ENCODE measurements around the gene MAP1LC3C.

- TF ChIP-seq, protein P1, sequence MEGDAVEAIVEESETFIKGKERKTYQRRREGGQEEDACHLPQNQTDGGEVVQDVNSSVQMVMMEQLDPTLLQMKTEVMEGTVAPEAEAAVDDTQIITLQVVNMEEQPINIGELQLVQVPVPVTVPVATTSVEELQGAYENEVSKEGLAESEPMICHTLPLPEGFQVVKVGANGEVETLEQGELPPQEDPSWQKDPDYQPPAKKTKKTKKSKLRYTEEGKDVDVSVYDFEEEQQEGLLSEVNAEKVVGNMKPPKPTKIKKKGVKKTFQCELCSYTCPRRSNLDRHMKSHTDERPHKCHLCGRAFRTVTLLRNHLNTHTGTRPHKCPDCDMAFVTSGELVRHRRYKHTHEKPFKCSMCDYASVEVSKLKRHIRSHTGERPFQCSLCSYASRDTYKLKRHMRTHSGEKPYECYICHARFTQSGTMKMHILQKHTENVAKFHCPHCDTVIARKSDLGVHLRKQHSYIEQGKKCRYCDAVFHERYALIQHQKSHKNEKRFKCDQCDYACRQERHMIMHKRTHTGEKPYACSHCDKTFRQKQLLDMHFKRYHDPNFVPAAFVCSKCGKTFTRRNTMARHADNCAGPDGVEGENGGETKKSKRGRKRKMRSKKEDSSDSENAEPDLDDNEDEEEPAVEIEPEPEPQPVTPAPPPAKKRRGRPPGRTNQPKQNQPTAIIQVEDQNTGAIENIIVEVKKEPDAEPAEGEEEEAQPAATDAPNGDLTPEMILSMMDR (IDR thresholded peaks at IDR 0.05; ENCODE audit: low read length): no peak
- TF ChIP-seq EZH2 (optimal IDR thresholded peaks at IDR 0.05; ENCODE audit: low read depth, low read length): no peak
These were observed 22.7 kb downstream of the MAP1LC3C start for GRCh38 chr1:241976229-241976628.

Data from MM.1S (cell line).